Loucy (cell line): ENCODE results near the gene CFAP157.

Experiments
- EZH2phosphoT487 ChIP-seq: fragments of 200-600 bp; IDR thresholded peaks from 2 replicates; pipeline ENCODE4 v1.6.1; 2018; ENCODE audit warnings: antibody characterized with exemption, mild to moderate bottlenecking, moderate library complexity, borderline replicate concordance
- TF ChIP-seq, protein P1 (sequence below): fragments of 200-600 bp; sonication (generic); conservative IDR thresholded peaks from 2 replicates; pipeline ENCODE4 v1.5.1; 2014; ENCODE audit warnings: mild to moderate bottlenecking, antibody characterized with exemption, low read length

DNA sequence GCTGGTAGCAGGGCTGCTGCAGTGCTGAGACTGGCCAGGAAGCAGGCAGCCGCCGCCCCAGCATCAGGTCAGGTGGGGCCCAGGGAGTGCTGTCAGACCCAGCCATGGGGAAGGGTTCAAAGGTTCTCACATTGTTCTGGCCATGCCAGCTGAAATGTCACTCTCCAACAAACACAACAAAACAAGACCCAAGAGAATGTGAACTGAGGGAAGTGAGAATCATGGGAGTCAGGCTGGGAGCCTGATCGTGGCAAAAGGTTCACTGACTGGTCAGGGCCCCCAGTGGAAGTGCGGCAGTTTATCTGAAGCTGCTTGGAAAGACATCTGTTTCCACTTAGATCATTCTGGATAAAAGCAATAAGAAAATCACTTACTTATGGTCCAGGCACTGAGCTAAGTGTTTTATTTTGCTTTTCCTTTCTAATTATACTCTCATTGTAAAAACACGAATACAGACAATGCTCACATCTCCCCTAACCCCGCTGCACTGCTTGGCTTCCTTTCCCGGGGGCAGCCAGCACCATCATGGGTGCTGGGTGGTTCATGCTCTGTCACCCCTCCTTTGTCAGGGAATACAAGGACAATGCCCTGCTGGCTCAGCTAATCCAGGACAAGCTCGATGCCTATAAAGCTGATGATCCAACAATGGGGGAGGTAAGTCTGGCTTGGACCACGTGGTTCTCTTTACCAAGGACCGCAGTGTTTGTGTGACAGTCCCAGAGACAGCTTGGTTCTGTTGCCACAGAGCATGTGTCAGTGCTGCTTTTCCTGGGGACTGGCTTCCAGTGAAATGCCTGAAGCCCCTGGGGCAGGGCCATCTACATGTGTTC is 41.9 kb upstream of the CFAP157 start:
- TF ChIP-seq, protein P1, sequence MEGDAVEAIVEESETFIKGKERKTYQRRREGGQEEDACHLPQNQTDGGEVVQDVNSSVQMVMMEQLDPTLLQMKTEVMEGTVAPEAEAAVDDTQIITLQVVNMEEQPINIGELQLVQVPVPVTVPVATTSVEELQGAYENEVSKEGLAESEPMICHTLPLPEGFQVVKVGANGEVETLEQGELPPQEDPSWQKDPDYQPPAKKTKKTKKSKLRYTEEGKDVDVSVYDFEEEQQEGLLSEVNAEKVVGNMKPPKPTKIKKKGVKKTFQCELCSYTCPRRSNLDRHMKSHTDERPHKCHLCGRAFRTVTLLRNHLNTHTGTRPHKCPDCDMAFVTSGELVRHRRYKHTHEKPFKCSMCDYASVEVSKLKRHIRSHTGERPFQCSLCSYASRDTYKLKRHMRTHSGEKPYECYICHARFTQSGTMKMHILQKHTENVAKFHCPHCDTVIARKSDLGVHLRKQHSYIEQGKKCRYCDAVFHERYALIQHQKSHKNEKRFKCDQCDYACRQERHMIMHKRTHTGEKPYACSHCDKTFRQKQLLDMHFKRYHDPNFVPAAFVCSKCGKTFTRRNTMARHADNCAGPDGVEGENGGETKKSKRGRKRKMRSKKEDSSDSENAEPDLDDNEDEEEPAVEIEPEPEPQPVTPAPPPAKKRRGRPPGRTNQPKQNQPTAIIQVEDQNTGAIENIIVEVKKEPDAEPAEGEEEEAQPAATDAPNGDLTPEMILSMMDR: no peak
- TF ChIP-seq EZH2phosphoT487: no peak
